NCI-H82 (cell line): ENCODE data around the gene PHOSPHO2.
A peak's percentile ranks its signal among the peaks of the same experiment; 100 is the strongest.

ENCODE experiments used
- DNase-seq: peaks from one replicate; lab custom pipeline; 2025; lab: John Stamatoyannopoulos, UW

Gene PHOSPHO2

DNA sequence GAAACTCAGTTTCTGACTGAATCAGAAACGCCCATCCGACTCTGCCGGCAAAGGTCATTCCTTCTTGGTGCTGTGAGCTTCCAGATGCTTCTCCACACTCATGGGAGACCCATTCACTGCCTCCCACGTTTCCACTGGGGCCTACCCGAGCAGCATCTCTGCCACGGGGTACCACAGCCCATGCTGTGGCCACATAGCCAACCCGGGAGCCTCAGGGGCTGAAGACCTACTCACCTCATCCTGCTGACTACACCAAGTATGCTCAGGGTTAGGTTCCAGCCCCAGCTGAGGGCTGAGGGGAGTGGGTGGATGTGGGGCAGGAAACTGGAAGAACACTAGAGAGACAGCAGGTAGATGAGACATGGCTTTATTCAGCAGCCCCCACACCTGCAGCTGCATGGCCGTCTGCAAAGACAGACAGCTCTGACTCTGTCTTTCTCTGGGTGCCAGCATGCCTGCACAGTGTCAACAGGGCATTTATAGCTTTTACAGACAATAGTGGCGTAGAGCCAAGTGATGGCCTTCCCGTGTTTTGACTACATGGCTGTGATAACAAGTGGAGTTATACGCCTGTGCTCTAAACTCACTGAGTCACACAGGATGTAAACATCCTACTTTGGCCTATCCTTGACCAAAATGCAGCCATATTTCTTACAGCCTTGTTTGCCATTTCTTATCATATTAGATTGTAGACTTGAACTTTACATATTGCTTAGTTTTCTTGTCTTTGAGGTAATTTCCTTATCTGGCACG, 22.8 kb downstream of the PHOSPHO2 start:
- DNase-seq = no peak

DNA sequence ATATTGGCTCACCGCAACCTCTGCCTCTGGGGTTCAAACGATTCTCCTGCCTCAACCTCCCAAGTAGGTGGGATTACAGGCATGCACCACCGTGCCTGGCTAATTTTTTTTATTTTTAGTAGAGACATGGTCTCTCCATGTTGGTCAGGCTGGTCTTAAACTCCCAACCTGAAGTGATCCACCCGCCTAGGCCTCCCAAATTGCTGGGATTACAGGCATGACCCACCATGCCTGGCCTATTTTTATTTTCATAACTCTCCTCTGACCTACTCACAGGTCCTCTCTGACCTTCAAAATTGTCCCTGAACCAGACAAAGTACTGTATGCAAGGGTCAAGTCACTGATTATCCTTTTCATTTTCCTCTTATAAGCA, 23.4 kb downstream of the PHOSPHO2 start:
- DNase-seq = no peak

- no peak for DNase-seq
Measured at GRCh38 chr2:169718930-169719504, 24.7 kb downstream of the PHOSPHO2 start.

DNA sequence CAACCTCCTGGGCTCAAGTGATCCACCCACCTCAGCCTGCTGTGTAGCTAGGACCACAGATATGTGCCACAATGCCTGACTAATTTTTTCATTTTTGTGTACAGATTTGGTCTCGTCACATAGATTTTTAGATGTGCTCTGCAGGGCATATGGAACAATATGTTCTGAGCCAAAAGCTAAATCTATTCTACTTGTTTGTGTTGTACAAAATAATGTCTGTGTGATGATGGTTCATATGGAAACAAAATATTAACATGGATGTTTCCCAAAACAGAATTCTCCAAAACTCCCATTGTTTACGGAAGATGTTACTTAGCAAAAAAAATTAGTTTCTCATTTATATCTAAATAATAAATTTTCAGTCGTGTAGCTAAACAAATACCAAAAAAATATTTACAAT, 26.7 kb downstream of the PHOSPHO2 start:
- no peak for DNase-seq

DNA sequence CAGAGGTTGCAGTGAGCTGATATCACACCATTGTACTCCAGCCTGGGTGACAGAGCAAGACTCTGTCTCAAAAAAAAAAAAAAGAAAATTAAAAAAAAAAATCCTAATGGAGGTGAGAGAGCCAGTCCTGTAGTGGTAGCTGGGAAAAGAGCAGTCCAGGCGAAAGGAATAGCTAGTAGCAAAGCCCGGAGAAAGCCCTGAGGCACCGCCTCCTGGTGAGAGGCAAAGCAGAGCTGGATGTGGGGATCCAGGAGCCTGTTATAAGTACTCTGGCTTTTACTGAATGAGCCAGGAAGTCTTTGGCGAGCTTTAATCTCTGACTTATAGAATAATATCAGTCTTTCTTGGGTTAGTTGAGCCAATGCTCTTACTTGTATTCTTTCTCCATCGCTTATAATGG, 32.8 kb downstream of the PHOSPHO2 start:
- DNase-seq = peak; percentile 37

DNA sequence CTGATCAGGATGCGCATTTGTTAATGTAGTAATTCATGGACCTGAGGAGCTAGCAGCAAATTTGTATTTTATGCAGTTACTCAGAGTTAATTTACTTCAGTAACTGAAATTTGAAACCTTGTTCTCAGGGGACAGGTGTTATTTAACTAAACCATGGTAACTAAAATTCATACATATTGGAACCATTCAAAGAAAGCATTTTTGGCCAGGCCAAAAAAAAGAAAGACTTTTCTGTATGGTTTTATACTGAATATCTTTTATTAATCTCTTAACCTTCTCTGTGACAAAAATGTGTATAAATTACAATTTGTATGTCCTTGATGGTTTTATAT, 35.0 kb downstream of the PHOSPHO2 start:
- DNase-seq = no peak

GRCh38 chr2:169732075-169732474, 37.8 kb downstream of the PHOSPHO2 start:
- peak; percentile 69 for DNase-seq

DNA sequence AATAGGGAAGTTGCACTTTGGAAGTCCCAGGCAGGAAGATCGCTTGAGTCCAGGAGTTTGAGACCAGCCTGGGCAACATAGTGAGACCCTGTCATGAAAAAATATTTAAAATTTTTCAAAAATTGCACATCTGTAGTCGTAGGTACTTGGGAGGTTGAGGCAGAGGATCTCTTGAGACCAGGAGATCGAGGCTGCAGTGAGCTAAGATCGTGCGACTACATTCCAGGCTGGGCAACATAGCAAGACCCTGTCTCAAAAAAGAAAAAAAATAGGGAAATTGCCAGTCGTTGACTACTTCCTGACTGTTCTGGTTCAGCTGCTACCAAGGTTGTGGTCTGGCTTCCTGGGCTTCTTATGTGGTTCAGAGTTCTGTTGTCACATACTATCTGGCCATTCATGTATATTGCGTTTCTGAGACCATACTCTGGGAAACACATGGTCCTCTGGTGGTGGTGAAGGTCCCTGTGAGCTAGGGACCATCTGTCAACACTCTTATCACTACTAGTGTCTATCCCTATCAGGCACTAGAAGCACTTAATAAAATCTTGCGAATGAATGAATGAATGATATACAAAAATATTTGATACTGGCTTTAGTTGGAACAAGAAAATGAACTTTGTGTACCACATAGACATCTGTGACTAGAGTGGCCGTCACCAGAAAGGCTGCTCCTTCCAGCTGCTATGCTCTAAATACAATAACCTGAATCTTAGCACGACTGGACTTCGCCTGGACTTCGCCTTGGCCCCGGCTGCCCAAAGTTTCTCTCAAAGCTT, 38.5 kb downstream of the PHOSPHO2 start:
- peak; percentile 63 for DNase-seq

DNA sequence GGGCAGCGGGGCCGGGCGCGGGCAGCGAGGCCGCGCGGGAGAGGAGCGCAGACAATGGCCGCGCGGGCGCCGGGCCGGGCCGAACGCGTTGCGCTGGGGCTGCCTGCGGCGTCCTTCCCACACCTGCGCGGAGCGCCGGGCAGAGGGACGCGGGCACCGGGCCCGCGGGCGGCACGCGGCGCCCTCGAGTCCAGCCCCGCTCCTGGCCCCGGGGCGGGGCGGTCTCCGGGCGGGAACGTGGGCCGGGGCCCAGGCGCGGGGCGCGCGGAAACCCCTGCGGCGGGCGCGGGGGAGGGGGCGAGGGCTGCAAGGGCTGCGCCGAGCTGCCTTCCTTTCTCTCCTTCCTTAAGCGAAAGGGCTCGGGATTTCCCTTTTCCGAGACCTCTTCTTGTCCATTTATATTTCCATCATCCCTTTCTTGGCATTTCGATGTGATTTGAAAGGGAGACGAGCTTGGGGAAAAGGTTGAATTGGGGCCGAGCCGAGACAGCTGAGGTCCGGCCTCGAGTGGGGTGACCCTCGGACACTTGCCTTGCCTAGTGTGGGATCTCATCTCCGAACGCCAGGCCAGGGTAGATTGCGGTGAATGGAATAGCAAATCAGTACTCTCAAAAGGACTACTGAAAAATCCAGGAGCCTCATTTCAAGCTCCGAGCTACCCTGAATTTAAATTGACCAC, 40.0 kb downstream of the PHOSPHO2 start:
- peak; percentile 65 for DNase-seq

GRCh38 chr2:169735623-169736022, 41.4 kb downstream of the PHOSPHO2 start:
- DNase-seq = no peak

DNA sequence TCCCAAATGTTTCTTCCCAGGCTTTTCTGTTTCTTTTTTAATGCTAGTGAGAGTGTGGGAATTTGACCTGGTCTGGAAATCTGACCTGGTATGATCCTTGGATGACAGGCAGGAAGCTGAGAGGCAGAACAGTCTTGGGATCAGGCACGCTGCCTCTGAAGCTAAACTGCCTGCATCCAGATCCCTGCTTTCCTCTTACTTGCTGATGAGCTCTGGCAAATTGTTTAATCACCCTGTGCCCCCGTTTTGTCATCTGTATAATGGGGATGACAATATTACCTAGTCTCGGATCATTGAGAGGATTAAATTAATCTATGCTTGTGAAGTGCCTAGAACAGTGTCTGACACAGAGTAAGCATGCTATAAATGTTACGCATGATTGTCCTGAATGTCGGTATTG, 42.6 kb downstream of the PHOSPHO2 start:
- DNase-seq = peak; percentile 42

- DNase-seq = no peak
Measured at GRCh38 chr2:169738566-169739229, 44.4 kb downstream of the PHOSPHO2 start.

GRCh38 chr2:169739351-169739750, 45.1 kb downstream of the PHOSPHO2 start:
- no peak for DNase-seq

- DNase-seq = peak; percentile 92
Measured at GRCh38 chr2:169743549-169743948, 49.3 kb downstream of the PHOSPHO2 start.

- DNase-seq = peak; percentile 67
Measured at GRCh38 chr2:169746240-169746639, 52.0 kb downstream of the PHOSPHO2 start.

GRCh38 chr2:169748319-169748718, 54.0 kb downstream of the PHOSPHO2 start:
- DNase-seq = no peak
